Vagina (tissue), 2 donors: ENCODE results near the gene MMP11. TPM values are rescaled to one million over a fixed set of nuclear protein-coding genes. Genes with fewer than 3 reads are reported as not detected.

Source experiments
- DNase-seq, 2 donors: peaks; one replicate each; pipeline ENCODE4 v3.0.0-alpha.2; 2017; ENCODE audit errors: extremely low spot score in 2 of 2
- H3K27ac ChIP-seq: fragments of 200-600 bp; sonication (generic); one replicate; pipeline ENCODE4 v1.5.1; 2019
- H3K27me3 ChIP-seq: fragments of 200-600 bp; sonication (generic); one replicate; pipeline ENCODE4 v1.5.1; 2019
- H3K36me3 ChIP-seq, 2 donors: fragments of 200-600 bp; sonication (generic); one replicate each; pipeline ENCODE4 v1.5.1; 2017 to 2019
- H3K4me1 ChIP-seq: fragments of 200-600 bp; sonication (generic); one replicate; pipeline ENCODE4 v1.5.1; 2019
- H3K4me3 ChIP-seq, 2 donors: fragments of 200-600 bp; sonication (generic); 1 replicate in 1 of 2; 2 replicates in 1 of 2; pipeline ENCODE4 v1.5.1; 2016 to 2019
- H3K9me3 ChIP-seq: fragments of 200-600 bp; sonication (generic); one replicate; pipeline ENCODE4 v1.5.1; 2019
- CTCF ChIP-seq, 3 experiments: fragments of 450-650 bp in 2 of 3; fragments of 200-600 bp in 1 of 3; sonication (generic) in 1 of 3; IDR thresholded peaks; one replicate each; pipeline ENCODE4 v1.5.1; 2017 to 2019; ENCODE audit warnings: antibody characterized with exemption in 3 of 3, mild to moderate bottlenecking in 2 of 3, moderate library complexity in 2 of 3
- POLR2A ChIP-seq, 2 donors: fragments of 450-650 bp; IDR thresholded peaks; one replicate each; pipeline ENCODE4 v1.6.1; 2017; ENCODE audit warnings: antibody characterized with exemption in 2 of 2, mild to moderate bottlenecking in 2 of 2, moderate library complexity in 2 of 2
- POLR2AphosphoS5 ChIP-seq, 2 donors: sonication (generic); formaldehyde crosslinking; IDR thresholded peaks; one replicate each; pipeline ENCODE4 v1.9.0; 2017; ENCODE audit warnings: antibody characterized with exemption in 2 of 2, mild to moderate bottlenecking in 2 of 2, low read depth in 1 of 2; ENCODE audit not compliant: insufficient read depth in 1 of 2
- intact Hi-C: fragments of 100-400 bp; cut with DNase I; formaldehyde crosslinking; loops from one replicate; pipeline ENCODE4 v1.15.1; 2023
- total RNA-seq: library from RNA; depleted of rRNA; stranded (reverse); fragments of >200 nt; gene quantifications from one replicate; pipeline ENCODE4 v1.2.3, GENCODE V29; 2016

MMP11 gene
- total RNA-seq, 1 donor from 2014 or later: 6.4 TPM

- no peak for DNase-seq
- Histone ChIP-seq H3K4me1 (peaks cover 43% of the 10 kb centered on the region), H3K27me3 (no peaks in the 10 kb centered on the region), H3K27ac (no peak overlapping the region), H3K4me3 (no peak overlapping the region), H3K36me3 (no peaks in the 10 kb centered on the region), H3K9me3 (no peaks in the 10 kb centered on the region)
- intact Hi-C loops: loop anchor here (5.0 kb wide), 1 partner anchor 82 kb away; no protein-coding TSS in a partner anchor
- TF ChIP-seq POLR2AphosphoS5 (IDR thresholded peaks at IDR 0.05; ENCODE audit: insufficient read depth in 1 of 2, low read depth in 1 of 2): no peak
- TF ChIP-seq CTCF (IDR thresholded peaks at IDR 0.05): no peak
- no peak for TF ChIP-seq POLR2A (IDR thresholded peaks at IDR 0.05)
Measured at GRCh38 chr22:23764899-23765881, 7.5 kb upstream of the MMP11 start.

- TF ChIP-seq CTCF (IDR thresholded peaks at IDR 0.05): no peak
- TF ChIP-seq POLR2AphosphoS5 (IDR thresholded peaks at IDR 0.05; ENCODE audit: insufficient read depth in 1 of 2, low read depth in 1 of 2): no peak
- no peak for TF ChIP-seq POLR2A (IDR thresholded peaks at IDR 0.05)
- Histone ChIP-seq H3K9me3 (no peaks in the 10 kb centered on the region), H3K36me3 (no peaks in the 10 kb centered on the region), H3K4me1 (peaks cover 62% of the 10 kb centered on the region), H3K27ac (peak overlapping the region; percentile 68), H3K4me3 (peak overlapping the region; percentile 55 to 84), H3K27me3 (no peaks in the 10 kb centered on the region)
- intact Hi-C loops: loop anchor here (5.0 kb wide), 1 partner anchor 80 kb away; no protein-coding TSS in a partner anchor
- no peak for DNase-seq
Measured at GRCh38 chr22:23767303-23767672, 5.4 kb upstream of the MMP11 start.

- TF ChIP-seq POLR2A (IDR thresholded peaks at IDR 0.05) (peak in 1 of 2 donors; percentile 56), POLR2AphosphoS5 (IDR thresholded peaks at IDR 0.05; ENCODE audit: insufficient read depth in 1 of 2, low read depth in 1 of 2) (peak; percentile 20 to 85), CTCF (IDR thresholded peaks at IDR 0.05) (peak; percentile 48 to 78 (median 71))
- peak within 1 kb of the TSS; percentile 68 for H3K27ac ChIP-seq
- peak within 1 kb of the TSS; percentile 55 to 84 for H3K4me3 ChIP-seq
- intact Hi-C loops: loop anchor here (5.0 kb wide), 1 partner anchor 79 kb away; no protein-coding TSS in a partner anchor
- H3K27me3 ChIP-seq: no peaks in the 10 kb centered on the region
- H3K9me3 ChIP-seq: no peaks in the 10 kb centered on the region
- H3K36me3 ChIP-seq: no peaks in the 10 kb centered on the region
- no peak for DNase-seq
- H3K4me1 ChIP-seq: peaks cover 62% of the 10 kb centered on the region
Measured at GRCh38 chr22:23767673-23768548, 4.7 kb upstream of the MMP11 start, which contains the start of gene CHCHD10. CHCHD10 (minus strand) TSS chr22:23767972; CDS start chr22:23767874, 98 bp downstream.

GRCh38 chr22:23769321-23769965 lies 3.2 kb upstream of the MMP11 start:
- no peak for DNase-seq
- TF ChIP-seq POLR2A (IDR thresholded peaks at IDR 0.05) (no peak), POLR2AphosphoS5 (IDR thresholded peaks at IDR 0.05; ENCODE audit: insufficient read depth in 1 of 2, low read depth in 1 of 2) (no peak), CTCF (IDR thresholded peaks at IDR 0.05) (no peak)
- Histone ChIP-seq H3K27me3 (no peaks in the 10 kb centered on the region), H3K36me3 (no peaks in the 10 kb centered on the region), H3K4me1 (peaks cover 62% of the 10 kb centered on the region), H3K4me3 (no peak overlapping the region), H3K27ac (no peak overlapping the region), H3K9me3 (no peaks in the 10 kb centered on the region)
- intact Hi-C loops: loop anchor here (5.0 kb wide), 1 partner anchor 78 kb away; no protein-coding TSS in a partner anchor
